CMK (cell line): ENCODE measurements around the gene KLHL2.
"Not testable (repeated sequence)": the region's sequence is repeated elsewhere in the genome, so short reads cannot be mapped to it uniquely, and the experiment has no call there.

ENCODE experiments used
- DNase-seq: peaks from one replicate; pipeline ENCODE4 v3.0.0-alpha.2; 2010; ENCODE audit warnings: low read depth

The KLHL2 gene, protein sequence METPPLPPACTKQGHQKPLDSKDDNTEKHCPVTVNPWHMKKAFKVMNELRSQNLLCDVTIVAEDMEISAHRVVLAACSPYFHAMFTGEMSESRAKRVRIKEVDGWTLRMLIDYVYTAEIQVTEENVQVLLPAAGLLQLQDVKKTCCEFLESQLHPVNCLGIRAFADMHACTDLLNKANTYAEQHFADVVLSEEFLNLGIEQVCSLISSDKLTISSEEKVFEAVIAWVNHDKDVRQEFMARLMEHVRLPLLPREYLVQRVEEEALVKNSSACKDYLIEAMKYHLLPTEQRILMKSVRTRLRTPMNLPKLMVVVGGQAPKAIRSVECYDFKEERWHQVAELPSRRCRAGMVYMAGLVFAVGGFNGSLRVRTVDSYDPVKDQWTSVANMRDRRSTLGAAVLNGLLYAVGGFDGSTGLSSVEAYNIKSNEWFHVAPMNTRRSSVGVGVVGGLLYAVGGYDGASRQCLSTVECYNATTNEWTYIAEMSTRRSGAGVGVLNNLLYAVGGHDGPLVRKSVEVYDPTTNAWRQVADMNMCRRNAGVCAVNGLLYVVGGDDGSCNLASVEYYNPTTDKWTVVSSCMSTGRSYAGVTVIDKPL

DNA sequence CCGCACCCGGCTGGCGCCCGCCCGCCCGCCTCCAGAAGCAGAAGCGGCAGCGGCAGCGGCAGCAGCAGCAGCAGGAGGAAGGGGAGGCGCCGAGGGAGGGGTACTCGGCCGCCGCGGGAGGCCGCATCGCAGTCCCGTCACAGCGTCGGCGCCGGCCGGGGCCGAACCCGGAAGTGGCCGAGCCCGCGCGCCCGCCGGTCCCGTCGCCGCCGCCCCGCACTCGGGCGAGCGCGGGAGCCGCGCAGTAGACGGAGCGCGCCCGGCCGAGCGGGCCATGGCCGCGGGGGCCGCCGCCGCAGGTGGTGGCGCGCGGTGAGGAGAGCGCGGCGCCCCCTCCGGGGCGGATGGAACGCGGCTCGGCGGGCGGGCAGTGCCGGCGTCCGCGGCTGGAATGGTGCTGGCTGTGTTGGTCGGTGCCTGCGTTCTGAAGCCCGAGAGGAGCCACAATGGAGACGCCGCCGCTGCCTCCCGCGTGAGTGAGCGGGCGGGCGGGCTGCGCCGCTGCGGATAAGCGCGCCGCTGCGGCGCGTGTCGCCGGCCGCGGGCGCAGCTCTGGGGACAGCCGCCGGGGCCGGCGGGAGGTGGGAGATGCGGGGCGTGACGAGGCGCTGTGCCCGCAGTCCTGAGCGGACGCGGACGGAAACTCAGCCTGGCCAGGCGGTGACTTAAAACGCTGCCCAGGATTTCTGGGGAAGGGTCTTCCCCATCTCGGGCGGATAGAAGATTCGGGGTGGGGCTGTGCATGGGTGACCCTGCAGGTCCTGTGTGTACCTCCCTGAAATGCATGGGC lies at the start of gene KLHL2:
Gene KLHL2 (plus strand): TSS at position 131 of the 790 bp plus-strand sequence. CDS start 316 bp downstream, at position 447.
- no peak for DNase-seq

DNA sequence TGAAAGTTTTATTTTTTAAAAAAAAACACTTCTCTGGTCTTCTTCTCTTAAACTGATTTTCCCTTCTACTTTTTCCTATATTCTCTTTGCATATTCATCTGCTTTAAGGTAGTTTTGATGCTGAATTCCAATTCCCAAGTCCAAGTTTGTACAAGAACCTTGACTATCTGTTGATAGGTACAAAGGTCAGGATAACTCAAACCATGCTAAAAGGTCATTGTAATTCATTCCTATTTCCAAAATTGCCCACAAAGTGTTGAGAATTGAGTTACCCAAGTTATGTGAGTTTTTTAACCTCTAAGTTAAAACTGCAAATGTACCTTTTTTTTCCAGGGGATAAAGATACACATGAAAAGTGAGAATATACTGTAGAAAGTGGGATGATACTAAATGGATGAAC lies 48.6 kb upstream of the KLHL2 start:
- DNase-seq, result no peak

DNA sequence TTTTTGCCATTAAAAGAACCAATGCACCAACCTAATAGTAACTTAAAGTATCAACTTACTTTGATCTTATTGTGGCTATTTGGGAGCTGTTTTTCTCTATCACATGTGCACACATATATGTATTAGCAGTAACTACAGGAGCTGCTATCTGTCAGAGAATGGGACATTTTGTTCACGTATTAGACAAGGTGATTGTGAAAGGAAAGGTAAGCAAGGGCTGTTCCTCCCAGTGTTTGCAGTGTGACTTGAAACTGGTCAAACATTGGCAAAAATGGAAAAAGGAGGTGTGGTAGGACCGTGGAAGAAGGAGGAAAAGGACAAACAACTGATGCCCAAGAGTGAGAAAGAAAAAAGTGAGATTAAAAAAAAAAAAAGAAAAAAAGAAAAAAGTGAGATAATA lies 43.1 kb upstream of the KLHL2 start:
- DNase-seq, result no peak

DNA sequence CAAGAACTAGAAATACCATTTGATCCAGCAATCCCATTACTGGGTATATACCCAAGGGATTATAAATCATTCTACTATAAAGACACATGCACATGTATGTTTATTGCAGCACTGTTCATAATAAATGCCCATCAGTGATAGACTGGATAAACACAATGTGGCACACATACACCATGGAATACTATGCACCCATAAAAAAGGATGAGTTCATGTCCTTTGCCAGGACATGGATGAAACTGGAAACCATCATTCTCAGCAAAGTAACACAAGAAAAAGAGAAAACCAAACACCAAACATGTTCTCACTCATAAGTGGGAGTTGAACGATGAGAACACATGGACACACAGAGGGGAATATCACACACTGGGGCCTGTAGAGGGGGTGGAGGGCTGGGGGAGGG lies 40.5 kb upstream of the KLHL2 start:
- DNase-seq, result not testable (repeated sequence)

DNA sequence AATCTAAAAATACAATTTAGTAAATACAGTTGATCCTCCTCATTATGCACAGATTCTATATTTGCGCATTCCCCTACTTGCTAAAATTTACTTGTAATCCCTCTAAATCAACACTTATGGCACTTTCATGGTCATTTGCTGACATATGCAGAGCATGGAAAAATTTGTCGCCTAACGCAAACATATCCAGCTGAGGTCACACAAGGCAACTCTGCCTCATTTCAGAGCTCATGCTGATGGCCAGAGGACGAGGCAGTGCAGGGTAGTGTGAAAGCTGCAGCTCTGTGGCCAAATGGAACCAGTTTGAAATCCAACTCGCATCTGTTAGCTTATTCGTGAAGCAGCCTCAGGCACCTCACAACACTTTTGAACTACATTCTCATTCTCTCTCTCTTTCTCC lies 39.7 kb upstream of the KLHL2 start:
- DNase-seq, result no peak

DNA sequence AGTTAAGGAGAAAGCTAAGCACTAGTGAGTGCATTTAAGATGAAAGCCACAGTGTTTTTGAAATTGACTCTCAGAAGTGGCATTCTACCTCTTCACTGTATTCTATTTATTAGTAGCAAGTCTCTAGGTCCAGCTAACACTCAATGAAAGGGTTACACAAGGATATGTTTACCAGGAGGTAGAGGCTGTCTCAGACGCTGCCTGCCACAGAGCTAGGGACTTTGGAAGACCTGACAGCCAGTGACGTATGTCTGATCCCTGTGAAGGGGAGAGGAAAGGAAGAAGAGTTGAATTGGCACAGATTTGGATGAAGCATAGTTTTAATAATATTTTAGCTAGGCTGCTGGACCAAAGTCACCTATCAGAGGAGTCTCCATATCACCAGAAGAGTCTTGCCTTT lies 36.5 kb upstream of the KLHL2 start:
- DNase-seq, result no peak

DNA sequence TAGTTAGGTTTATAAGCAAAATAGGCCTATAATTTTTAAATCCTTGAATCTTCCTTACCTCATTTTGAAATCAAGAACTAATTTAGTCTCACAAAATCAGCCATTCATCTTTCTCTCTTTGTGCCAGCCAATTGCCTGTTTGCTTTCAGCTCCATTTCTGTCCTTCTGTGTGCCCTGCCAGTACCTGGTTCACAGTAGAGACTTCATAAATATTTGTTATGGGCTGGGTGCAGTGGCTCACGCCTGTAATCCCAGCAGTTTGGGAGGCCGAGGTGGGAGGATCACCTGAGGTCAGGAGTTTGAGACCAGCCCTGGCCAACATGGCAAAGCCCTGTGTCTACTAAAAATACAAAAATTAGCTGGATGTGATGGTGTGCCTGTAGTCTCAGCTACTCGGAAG lies 31.9 kb upstream of the KLHL2 start:
- DNase-seq, result not testable (repeated sequence)

DNA sequence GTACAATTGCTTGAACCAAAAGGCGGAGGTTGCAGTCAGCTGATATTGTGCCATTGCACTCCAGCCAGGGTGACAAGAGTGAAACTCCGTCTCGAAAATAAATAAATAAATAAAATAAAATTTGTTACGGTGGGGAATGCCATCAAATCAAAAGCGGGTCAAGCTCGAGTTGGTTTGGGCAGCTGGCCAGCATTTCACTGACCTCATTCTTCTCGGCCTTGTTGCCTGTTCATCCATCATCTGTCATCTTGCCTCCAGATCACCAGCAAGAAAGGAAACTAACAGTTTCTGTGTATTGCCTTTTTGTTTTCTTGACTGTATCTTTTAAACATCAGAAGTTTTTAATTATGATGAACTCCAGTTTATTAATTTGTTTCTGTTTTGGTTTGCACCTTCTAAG lies 31.5 kb upstream of the KLHL2 start:
- DNase-seq, result no peak

DNA sequence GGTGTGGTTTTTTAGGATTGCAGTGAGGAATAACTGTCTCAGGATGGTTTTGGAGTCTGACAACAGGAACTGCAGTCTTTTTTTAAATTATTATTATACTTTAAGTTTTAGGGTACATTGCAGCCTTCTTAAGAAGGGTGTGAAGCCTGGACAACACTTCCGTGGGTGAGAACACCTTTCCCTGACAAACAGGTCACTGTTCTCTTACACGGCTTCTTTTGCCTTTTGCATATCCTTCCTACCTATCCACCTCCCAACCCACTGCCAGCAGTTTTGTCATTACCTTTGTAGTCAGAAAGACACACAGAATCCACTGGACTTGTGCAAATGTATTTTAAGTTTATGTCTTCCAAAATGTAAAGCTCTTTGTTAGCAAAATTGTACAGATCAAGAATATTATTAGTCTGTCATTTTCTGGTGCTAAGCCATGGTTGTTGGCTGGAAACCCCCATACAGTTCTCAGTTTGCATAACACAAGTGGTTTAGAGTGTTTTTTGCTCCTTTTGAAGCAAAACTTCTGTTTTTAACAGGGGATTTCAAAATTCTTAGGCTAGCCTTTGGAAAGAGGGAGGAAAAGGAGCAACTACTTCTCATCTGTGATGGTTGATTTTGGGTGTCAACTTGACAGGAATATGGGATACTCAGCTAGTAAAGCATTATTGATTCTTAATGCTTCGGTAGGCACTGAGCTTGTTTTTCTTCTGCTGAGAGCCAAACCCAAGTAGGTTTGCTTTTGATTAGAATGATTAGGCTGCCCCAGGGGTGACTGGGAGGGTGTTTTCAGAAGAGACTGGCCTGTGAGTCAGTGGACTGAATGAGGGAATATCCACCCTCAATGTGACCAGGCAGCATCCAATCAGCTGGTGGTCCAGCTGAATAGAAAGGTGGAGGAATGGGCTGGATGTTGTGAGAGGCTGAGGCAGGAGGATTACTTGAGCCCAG lies 29.4 kb upstream of the KLHL2 start:
- DNase-seq, result no peak

DNA sequence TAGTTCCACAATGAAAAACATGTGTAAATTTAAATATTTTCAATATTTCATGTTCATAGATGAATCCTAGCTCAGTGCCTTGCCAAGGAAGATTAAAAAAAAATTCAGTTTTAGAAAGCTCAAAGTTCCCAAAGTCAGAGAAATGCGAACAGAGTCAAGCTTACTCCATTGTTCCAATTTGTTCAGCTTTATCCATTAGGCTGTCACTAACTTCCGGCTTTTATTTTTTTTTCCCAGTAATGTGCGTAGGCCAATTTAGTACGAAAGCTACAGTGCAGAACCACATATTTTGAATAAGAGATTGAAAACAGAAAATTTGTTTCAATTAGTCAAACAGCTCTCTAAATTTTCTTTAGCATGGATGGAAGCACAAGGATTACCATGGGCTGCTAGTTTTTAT lies 23.1 kb upstream of the KLHL2 start:
- no peak for DNase-seq

DNA sequence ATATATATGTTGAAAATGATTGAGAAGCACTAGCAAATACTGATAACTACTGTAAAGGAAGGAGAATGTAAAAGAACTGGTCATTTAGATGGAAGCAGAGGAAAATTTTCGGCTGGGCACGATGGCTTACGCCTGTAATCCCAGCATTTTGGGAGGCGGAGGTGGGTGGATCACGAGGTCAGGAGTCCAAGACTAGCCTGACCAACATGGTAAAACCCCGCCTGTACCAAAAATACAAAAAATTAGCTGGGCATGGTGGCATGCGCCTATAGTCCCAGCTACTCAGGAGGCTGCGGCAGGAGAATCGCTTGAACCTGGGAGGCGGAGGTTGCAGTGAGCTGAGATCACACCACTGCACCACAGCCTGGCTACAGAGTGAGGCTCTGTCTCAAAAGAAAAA lies 22.4 kb upstream of the KLHL2 start:
- DNase-seq, result not testable (repeated sequence)

DNA sequence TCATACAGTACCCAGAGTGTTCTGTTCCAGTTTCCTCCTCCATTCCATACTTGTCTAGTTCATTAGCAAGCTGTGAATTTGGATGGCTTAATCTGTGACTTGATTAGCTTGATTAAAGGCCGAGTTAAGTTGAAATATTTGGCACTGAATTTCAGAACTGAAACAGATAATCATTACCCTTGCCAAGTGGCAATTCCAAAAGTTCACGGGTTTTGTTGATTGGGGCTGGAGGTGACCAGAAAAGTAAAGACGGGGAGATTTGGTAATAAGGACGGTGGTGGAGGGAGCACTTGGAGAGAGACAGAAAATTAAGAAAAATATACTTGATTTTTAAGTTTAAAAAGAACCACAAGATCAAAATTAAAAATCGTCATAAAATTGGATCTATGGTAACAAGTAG lies 21.9 kb upstream of the KLHL2 start:
- no peak for DNase-seq

DNA sequence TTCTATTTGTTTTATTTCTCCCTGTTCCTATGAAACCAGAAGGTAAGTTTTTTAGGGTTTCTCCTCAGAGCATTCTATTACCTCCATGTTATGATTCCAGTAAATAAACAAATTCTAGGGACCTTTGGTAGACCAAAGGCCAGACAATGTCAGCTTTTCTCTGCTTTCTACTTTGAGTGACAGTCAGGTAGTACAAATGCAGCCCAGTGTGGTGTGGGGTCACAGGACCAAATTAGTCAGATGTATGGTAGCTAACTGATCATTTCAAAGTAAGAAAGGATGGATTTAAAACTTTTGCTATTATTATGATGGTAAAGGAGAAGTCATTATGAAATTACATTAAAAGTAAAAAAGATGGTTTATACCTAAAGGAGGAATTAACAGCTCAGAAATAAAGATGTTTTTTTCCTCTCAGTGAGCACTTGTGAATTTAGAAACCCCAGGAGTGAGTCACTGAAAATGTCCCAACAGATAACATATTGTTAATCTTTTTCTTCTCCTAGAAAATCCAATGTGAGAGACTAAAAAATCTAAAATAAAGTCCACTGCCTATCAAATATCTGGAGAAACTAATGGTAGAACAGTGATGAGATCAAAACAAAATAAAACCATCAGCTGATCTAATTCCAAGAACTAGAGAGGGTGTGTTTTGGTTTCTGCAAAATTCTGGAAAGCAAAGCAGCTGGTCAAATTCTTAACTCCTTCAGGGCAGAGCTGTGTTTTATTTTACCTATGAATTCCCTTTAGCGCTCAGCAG lies 16.6 kb upstream of the KLHL2 start:
- no peak for DNase-seq

DNA sequence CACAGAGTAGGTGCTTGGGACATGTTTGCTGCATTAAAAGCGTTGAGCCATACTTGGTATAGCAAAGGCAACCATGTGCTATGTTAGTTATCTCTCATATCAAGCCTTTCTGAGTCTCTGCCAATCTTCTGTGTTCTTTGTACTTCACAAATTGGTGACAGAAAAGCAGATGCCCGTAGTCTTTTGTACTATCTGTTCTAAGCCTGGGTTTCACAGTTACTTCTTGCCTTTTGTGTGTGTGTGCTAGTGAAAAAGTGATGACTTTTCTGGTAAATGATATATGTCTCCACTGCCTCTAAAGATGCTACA lies 16.1 kb upstream of the KLHL2 start:
- DNase-seq, result no peak

DNA sequence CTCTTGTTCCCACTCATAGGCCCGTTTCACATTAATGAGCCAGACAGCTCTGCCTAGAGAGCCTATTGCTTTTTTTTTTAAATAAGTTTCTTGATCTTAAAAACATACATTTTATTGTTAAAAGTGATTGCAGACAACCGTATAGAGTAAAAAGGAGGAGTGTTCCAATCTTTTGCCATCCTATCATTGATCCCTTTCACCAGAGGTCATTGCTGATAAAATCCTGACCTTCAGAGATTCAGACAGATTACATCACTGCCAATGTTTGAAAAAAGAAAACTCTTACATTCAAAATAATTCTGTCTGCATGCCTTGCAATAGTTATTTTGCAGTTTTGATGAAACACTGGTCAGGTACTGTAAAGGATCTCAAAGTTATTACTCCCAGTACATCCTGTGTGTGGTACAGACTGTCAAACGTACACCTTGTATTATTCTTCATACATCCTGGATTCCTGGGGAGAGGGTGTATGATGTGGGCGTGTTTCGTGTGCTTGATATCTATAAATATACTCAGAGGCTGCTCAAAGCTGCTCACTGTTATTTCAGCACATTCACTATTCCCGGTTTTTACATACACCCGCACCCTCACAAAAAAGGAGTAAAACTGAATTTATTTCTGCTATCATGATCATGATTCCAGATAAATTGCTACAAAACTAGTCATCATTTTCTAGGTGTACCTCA lies 15.4 kb upstream of the KLHL2 start:
- no peak for DNase-seq

DNA sequence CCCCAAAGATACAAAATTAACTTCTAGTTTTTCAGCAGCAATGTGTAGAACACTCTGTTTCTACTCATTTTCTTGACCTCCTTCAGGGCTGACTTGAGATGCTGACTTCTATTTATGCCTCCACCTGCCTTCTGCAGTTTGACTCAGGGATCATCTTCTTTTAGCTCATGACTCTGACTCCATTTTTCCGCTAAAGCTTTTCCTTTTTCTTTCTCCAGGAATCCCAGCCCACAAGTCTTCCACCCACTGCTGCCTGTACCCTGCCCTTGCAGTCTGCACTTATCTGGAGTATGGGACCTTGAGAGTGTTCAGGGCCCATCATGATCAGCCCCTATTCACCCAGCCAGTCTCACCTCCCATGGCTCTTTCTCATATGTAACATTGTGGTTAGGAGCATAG lies 14.9 kb upstream of the KLHL2 start:
- DNase-seq, result no peak

DNA sequence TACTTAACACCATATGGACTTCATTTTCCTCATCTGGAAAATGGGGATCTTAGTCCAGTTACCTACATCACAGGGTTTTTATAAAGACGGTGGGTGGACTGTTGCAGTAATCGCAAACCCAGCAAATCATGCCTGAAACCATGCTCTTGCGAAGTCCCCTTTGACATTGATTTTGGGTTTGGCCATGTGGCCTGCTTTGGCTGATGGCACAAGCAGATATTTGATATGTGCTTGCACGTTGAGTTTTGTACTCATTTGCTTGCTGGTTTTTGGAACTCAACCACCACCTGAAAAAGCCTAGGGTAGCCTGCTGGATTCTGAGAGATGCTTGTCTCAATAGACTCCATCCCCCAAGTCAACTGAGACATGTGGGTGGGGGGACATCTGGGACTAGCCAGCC lies 14.4 kb upstream of the KLHL2 start:
- DNase-seq, result no peak

DNA sequence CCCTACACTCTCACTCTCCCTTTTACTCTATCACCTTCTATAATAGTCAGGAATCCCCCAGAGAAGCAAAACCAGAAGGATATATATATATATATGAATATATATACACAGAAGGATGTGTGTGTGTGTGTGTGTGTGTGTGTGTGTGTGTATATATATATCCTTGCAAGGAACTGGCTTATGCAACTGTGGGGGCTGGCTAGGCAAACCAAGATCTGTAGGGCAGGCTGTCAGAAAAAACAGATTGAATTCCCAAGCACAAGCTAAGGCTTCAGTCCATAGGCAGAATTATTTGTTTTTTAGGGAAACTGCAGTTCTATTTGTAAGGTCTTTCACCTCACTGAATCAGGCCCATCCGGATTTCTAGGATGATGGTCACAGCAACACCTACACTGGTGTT lies 13.0 kb upstream of the KLHL2 start:
- DNase-seq, result no peak

DNA sequence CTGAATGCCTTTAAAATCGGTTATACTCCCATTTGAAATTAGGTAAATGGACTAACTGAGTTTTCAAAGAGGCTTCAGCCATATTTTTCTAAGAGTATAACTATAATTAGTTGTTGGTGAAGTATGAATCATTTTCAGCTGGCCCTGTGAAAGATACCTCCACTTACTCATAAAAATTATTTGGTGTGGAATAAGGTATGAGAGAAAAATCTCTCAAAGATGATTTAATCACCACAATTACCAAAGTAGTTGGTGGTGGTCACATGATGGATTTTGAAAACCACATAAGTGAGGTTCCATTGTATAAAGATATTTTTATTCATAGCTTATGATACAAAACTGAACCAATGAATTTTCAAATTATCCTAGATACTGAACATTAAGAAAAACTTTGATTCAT lies 9.0 kb upstream of the KLHL2 start:
- DNase-seq, result no peak

DNA sequence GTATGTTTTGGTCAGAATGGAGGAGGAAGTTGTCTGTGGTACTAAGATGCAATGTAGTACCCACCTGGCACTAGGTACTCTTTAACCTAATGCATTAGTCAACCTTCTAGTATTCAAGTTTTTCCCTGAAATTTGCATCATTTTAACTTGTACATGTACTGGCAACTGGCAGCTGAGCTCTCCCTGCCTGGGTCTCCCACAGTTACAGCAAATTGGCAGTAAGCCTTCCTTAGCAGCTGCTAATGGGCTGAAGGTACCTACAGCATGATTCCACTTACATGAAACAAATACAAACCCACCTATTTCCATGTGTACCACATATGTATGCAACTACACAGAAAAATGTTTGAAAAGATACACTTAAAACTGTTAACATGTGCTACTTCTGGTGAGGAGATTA lies 8.1 kb upstream of the KLHL2 start:
- no peak for DNase-seq

DNA sequence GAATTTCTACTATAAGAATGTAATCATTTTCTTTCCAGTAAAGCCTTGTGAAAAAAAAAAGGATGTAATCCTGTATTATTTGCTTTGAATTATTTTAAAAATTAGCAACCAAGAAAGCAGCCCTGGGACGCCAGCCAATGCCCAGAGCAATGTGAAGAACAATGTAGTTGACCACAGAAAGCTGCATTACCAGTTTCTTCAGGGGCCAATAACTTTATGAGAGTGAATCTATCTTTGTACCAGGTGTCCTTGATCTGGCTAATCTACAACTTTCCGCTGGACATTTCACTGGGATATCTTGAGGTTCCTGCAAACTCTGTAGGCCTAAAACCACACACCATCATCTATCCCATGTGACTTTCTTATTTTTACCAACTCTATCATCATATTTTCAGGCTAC lies 7.6 kb upstream of the KLHL2 start:
- DNase-seq, result no peak
